Kidney epithelial cell (primary cell): ENCODE results near the gene PXMP4. TPM values are rescaled to one million over a fixed set of nuclear protein-coding genes. Genes with fewer than 3 reads are reported as not detected.

Source experiments
- DNase-seq: peaks from one replicate; pipeline ENCODE4 v3.0.0-alpha.2; 2010; ENCODE audit warnings: low read depth
- H3K27me3 ChIP-seq: 2 replicates; pipeline ENCODE4 v1.6.0; 2011; ENCODE audit warnings: low read length; ENCODE audit not compliant: control insufficient read depth, insufficient read depth
- H3K36me3 ChIP-seq: 2 replicates; pipeline ENCODE4 v1.5.1; 2011; ENCODE audit warnings: low read length; ENCODE audit not compliant: control insufficient read depth, insufficient read depth
- H3K4me3 ChIP-seq: 2 replicates; pipeline ENCODE4 v1.5.1; 2011; ENCODE audit warnings: low read depth, mild to moderate bottlenecking, control low read depth, low read length
- CTCF ChIP-seq: IDR thresholded peaks from 2 replicates; pipeline ENCODE4 v1.5.1; 2011; ENCODE audit warnings: mild to moderate bottlenecking, moderate library complexity, low read length, control low read depth, inconsistent platforms; ENCODE audit not compliant: insufficient read depth, poor library complexity, severe bottlenecking
- total RNA-seq: library from RNA; depleted of rRNA; stranded (reverse); fragments of >200 nt; gene quantifications from 2 replicates; pipeline ENCODE4 v1.2.3, GENCODE V29; 2015

PXMP4 gene
- total RNA-seq, 1 donor from 2014 or later = 8.1 TPM

GRCh38 chr20:33697129-33697528 is 23.0 kb downstream of the PXMP4 start:
- Histone ChIP-seq H3K4me3 (no peak overlapping the region), H3K27me3 (no peaks in the 10 kb centered on the region), H3K36me3 (no peaks in the 10 kb centered on the region)
- no peak for TF ChIP-seq CTCF
- DNase-seq = no peak

DNA sequence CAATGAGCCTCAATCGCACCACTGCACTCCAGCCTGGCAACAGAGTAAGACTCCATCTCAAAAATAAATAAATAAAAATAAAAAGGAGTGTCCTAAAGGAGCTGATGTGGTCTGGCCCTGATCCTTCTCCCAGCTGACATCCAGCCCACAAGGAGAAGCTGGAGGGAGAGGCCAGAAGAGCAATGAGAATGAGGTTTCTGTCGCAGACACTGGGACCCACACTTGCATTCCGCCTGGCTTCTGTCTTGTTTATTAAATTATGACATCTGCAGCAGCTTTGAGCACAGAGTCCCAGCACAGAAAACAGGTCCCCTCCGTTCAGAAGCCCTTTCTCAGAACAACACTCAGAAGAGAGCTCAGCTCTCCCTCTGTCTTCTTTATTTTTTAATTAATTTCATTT is 23.7 kb downstream of the PXMP4 start:
- TF ChIP-seq CTCF = no peak
- DNase-seq = no peak
- no peaks in the 10 kb centered on the region for H3K36me3 ChIP-seq
- no peak overlapping the region for H3K4me3 ChIP-seq
- H3K27me3 ChIP-seq = no peaks in the 10 kb centered on the region

- Histone ChIP-seq H3K27me3 (no peaks in the 10 kb centered on the region), H3K36me3 (no peaks in the 10 kb centered on the region), H3K4me3 (no peak overlapping the region)
- no peak for TF ChIP-seq CTCF
- DNase-seq = no peak
Measured at GRCh38 chr20:33694639-33695012, 25.5 kb downstream of the PXMP4 start.

GRCh38 chr20:33693741-33694638 is 26.1 kb downstream of the PXMP4 start:
- no peak overlapping the region for H3K4me3 ChIP-seq
- no peak for TF ChIP-seq CTCF
- H3K27me3 ChIP-seq = no peaks in the 10 kb centered on the region
- H3K36me3 ChIP-seq = no peaks in the 10 kb centered on the region
- DNase-seq = no peak

DNA sequence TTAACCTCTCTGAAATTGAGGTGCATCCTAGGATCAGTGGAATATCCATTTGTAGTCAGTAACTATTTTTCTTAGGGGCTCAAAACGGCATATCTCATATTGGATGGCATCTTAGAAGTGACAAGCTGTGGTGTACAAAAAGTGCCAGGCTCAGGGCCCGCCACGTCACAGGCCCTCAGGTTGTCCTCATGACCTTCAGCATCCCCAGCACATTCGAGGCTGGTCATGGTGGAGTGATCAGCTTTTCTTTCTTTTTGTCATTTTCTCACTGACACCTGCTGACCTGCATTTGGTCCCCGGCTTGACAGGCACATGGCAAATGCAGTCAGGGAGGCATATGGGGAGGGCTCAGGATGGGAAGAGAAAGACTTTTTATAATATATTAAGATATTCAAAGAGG is 26.8 kb downstream of the PXMP4 start:
- Histone ChIP-seq H3K27me3 (no peaks in the 10 kb centered on the region), H3K4me3 (no peak overlapping the region), H3K36me3 (no peaks in the 10 kb centered on the region)
- no peak for DNase-seq
- TF ChIP-seq CTCF = no peak

- Histone ChIP-seq H3K4me3 (no peak overlapping the region), H3K27me3 (no peaks in the 10 kb centered on the region), H3K36me3 (no peaks in the 10 kb centered on the region)
- DNase-seq = no peak
- TF ChIP-seq CTCF = no peak
Measured at GRCh38 chr20:33689973-33690372, 30.1 kb downstream of the PXMP4 start.
